GM23338 (cell line): Measurements from ENCODE around the gene SH2D6. TPM values are rescaled to one million over a fixed set of nuclear protein-coding genes. Genes with fewer than 3 reads are reported as not detected.

Experiments used
- ATAC-seq: fragments of 200-7000 bp; cut with Tn5 transposase; 3 replicates; pipeline ENCODE4 v1.9.1; 2020
- DNase-seq: peaks from one replicate; pipeline ENCODE4 v3.0.0-alpha.2; 2015; ENCODE audit warnings: low spot score
- H2AFZ ChIP-seq: fragments of 200-600 bp; sonication (generic); 2 replicates; pipeline ENCODE4 v1.8.0; 2016; ENCODE audit warnings: antibody characterized with exemption, mild to moderate bottlenecking, moderate library complexity
- H3F3A ChIP-seq: fragments of 200-600 bp; sonication (generic); replicated peaks from 2 replicates; pipeline ENCODE4 v1.8.0; 2017; ENCODE audit warnings: antibody characterized with exemption, mixed run types, low read depth
- H3K27ac ChIP-seq: fragments of 200-600 bp; sonication (generic); 2 replicates; pipeline ENCODE4 v1.6.1; 2016; ENCODE audit warnings: low read depth
- H3K27me3 ChIP-seq: fragments of 200-600 bp; sonication (generic); 2 replicates; pipeline ENCODE4 v1.8.0; 2016; ENCODE audit warnings: mild to moderate bottlenecking, mixed run types, moderate library complexity; ENCODE audit not compliant: insufficient read depth
- H3K36me3 ChIP-seq: fragments of 200-600 bp; sonication (generic); 2 replicates; pipeline ENCODE4 v1.8.0; 2016; ENCODE audit warnings: mild to moderate bottlenecking; ENCODE audit not compliant: insufficient read depth
- H3K4me1 ChIP-seq: fragments of 200-600 bp; sonication (generic); 2 replicates; pipeline ENCODE4 v1.8.0; 2016; ENCODE audit warnings: mild to moderate bottlenecking, moderate library complexity; ENCODE audit not compliant: insufficient read depth
- H3K4me2 ChIP-seq: fragments of 200-600 bp; sonication (generic); 2 replicates; pipeline ENCODE4 v1.7.1; 2017; ENCODE audit warnings: mixed run types
- H3K4me3 ChIP-seq: fragments of 200-600 bp; sonication (generic); 2 replicates; pipeline ENCODE4 v1.6.1; 2016; ENCODE audit warnings: mixed run types
- H3K79me2 ChIP-seq: fragments of 200-600 bp; sonication (generic); replicated peaks from 2 replicates; pipeline ENCODE4 v1.8.0; 2017; ENCODE audit warnings: mild to moderate bottlenecking; ENCODE audit not compliant: insufficient read depth
- H3K9me2 ChIP-seq: fragments of 200-600 bp; sonication (generic); 2 replicates; pipeline ENCODE4 v1.8.0; 2017; ENCODE audit not compliant: insufficient read depth
- H4K20me1 ChIP-seq: fragments of 200-600 bp; sonication (generic); replicated peaks from 2 replicates; pipeline ENCODE4 v1.8.0; 2017; ENCODE audit warnings: mild to moderate bottlenecking; ENCODE audit not compliant: insufficient read depth
- H3K27ac Mint-ChIP-seq: 2 replicates; pipeline ENCODE4 v1.8.0; 2020; ENCODE audit warnings: inconsistent platforms, mild to moderate bottlenecking, moderate library complexity, mixed read lengths
- H3K27me3 Mint-ChIP-seq: 3 replicates; pipeline ENCODE4 v1.8.0; 2022; ENCODE audit warnings: low read depth, mild to moderate bottlenecking, moderate library complexity, mixed read lengths, inconsistent platforms; ENCODE audit not compliant: insufficient read depth, poor library complexity
- H3K36me3 Mint-ChIP-seq: 3 replicates; pipeline ENCODE4 v1.8.0; 2021; ENCODE audit warnings: low read depth, mild to moderate bottlenecking, inconsistent platforms, moderate library complexity, mixed read lengths
- H3K4me1 Mint-ChIP-seq: 3 replicates; pipeline ENCODE4 v1.8.0; 2020; ENCODE audit warnings: mild to moderate bottlenecking, inconsistent platforms, mixed read lengths
- H3K4me3 Mint-ChIP-seq: 3 replicates; pipeline ENCODE4 v1.8.0; 2021; ENCODE audit warnings: moderate library complexity, mild to moderate bottlenecking, inconsistent platforms, mixed read lengths
- H3K9me3 Mint-ChIP-seq: 3 replicates; pipeline ENCODE4 v1.8.0; 2020; ENCODE audit warnings: moderate library complexity, mild to moderate bottlenecking, inconsistent platforms, mixed read lengths
- CREB1 ChIP-seq: fragments of 250-450 bp; sonication (Bioruptor Pico); IDR thresholded peaks from 2 replicates; pipeline ENCODE4 v1.5.0; 2020; ENCODE audit warnings: low read depth, mild to moderate bottlenecking, moderate library complexity
- ETS1 ChIP-seq: IDR thresholded peaks from 2 replicates; pipeline ENCODE4 v1.6.1; 2016; ENCODE audit warnings: antibody characterized with exemption
- EZH2 ChIP-seq: fragments of 200-600 bp; sonication (generic); IDR thresholded peaks from one replicate; pipeline ENCODE4 v1.8.0; 2017; ENCODE audit warnings: antibody characterized with exemption, mild to moderate bottlenecking, low read depth; ENCODE audit not compliant: unreplicated experiment
- EZH2phosphoT487 ChIP-seq: fragments of 200-600 bp; sonication (generic); IDR thresholded peaks from one replicate; pipeline ENCODE4 v1.8.1; 2018; ENCODE audit warnings: antibody characterized with exemption; ENCODE audit not compliant: unreplicated experiment
- NANOG ChIP-seq: IDR thresholded peaks from 2 replicates; pipeline ENCODE4 v1.6.1; 2016; ENCODE audit warnings: antibody characterized with exemption, borderline replicate concordance
- POLR2AphosphoS5 ChIP-seq: IDR thresholded peaks from 2 replicates; pipeline ENCODE4 v1.6.1; 2016; ENCODE audit warnings: antibody characterized with exemption, low read depth
- REST ChIP-seq: IDR thresholded peaks from one replicate; pipeline ENCODE4 v1.6.1; 2018; ENCODE audit warnings: antibody characterized with exemption; ENCODE audit not compliant: unreplicated experiment
- STAT1 ChIP-seq: IDR thresholded peaks from one replicate; pipeline ENCODE4 v1.6.1; 2016; ENCODE audit warnings: antibody characterized with exemption; ENCODE audit not compliant: unreplicated experiment
- ZNF462 ChIP-seq: fragments of 250-450 bp; sonication (Bioruptor Pico); IDR thresholded peaks from 2 replicates; pipeline ENCODE4 v1.5.0; 2020; ENCODE audit warnings: mild to moderate bottlenecking, moderate library complexity
- polyA plus RNA-seq: library from polyadenylated mRNA; unstranded; fragments of >200 nt; fragmentation: Nextera tagmentation; extraction: Ambion mirVana; gene quantifications from 2 replicates; pipeline ENCODE4 v1.2.1, GENCODE V29; 2016
- total RNA-seq: library from RNA; depleted of rRNA; stranded (reverse); fragments of >200 nt; shearing (Covaris generic); gene quantifications from 2 replicates; pipeline ENCODE4 v1.2.3, GENCODE V29; 2014

The SH2D6 gene
- total and polyA plus RNA-seq, 2 experiments from 2014 or later = 0.37 TPM; not detected in 1

GRCh38 chr2:85390941-85391669, 27.4 kb upstream of the SH2D6 start (continued):
- TF ChIP-seq ZNF462 (CRISPR knock-in tag) (no peak), EZH2 (no peak), CREB1 (CRISPR knock-in tag) (no peak), STAT1 (no peak)

- H3K36me3 ChIP-seq = no peaks in the 10 kb centered on the region; the same call in 1 of the 2 replicates
- H4K20me1 ChIP-seq = no peaks in the 10 kb centered on the region
- H3K27me3 Mint-ChIP-seq = peaks cover 1% of the 10 kb centered on the region
- H3K36me3 Mint-ChIP-seq = peaks cover 5% of the 10 kb centered on the region
- H3K9me2 ChIP-seq = no peaks in the 10 kb centered on the region
- peaks cover 3% of the 10 kb centered on the region; the same call in 1 of the 2 replicates for H3K4me1 ChIP-seq
- ATAC-seq (no peak), DNase-seq (no peak)
- no peak overlapping the region for H3K27ac Mint-ChIP-seq
- no peak overlapping the region for H3K4me3 ChIP-seq
- no peak overlapping the region for H3K27ac ChIP-seq
- no peak overlapping the region for H2AFZ ChIP-seq
- peaks cover 24% of the 10 kb centered on the region for H3K4me1 Mint-ChIP-seq
- TF ChIP-seq NANOG = no peak
- no peak for TF ChIP-seq EZH2phosphoT487
- no peak for TF ChIP-seq POLR2AphosphoS5
- TF ChIP-seq ETS1 = no peak
- TF ChIP-seq REST = no peak
- H3K4me2 ChIP-seq = no peak overlapping the region
- H3K79me2 ChIP-seq = no peaks in the 10 kb centered on the region
- H3K9me3 Mint-ChIP-seq = no peaks in the 10 kb centered on the region
- H3K4me3 Mint-ChIP-seq = no peak overlapping the region
- H3F3A ChIP-seq = 0 out of 2 replicates have a peak, but pooled peaks cover 7% of the 10 kb centered on the region
- no peaks in the 10 kb centered on the region for H3K27me3 ChIP-seq
Observed at GRCh38 chr2:85393836-85394235, 24.7 kb upstream of the SH2D6 start.
